Stimulated activated CD4-positive, alpha-beta T cell treated with anti-CD3 and anti-CD28 coated beads, Interleukin-15, amount 100 ng/mL, for 1 hour (primary cell): ENCODE measurements around the gene HSPG2.
A peak's percentile ranks its signal among the peaks of the same experiment; 100 is the strongest.
"Not testable (repeated sequence)": the region's sequence is repeated elsewhere in the genome, so short reads cannot be mapped to it uniquely, and the experiment has no call there.

Experiments used
- DNase-seq, 2 donors: peaks; one replicate each; pipeline ENCODE4 v3.0.0-alpha.2; 2020; ENCODE audit warnings: low read depth in 1 of 2, low spot score in 1 of 2

The HSPG2 gene

DNA sequence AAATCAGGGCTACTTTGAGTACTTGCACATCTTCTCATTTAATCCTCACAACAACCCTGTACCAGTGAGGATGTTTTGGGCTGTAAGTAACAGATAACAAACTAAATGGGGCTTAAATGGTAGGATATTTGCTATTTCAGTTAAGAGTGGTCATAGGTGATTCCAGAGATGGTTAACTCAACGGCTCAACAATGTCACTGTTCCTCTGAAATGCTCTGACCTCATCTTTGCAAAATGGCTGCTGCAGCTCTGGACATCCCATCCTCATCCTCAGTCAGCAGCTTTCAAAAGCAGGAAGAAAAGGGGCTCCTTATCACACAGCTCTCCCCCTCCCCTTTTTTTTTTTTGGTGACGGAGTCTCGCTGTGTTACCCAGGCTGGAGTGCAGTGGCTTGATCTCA lies 123.6 kb downstream of the HSPG2 start:
- DNase-seq, result no peak

DNA sequence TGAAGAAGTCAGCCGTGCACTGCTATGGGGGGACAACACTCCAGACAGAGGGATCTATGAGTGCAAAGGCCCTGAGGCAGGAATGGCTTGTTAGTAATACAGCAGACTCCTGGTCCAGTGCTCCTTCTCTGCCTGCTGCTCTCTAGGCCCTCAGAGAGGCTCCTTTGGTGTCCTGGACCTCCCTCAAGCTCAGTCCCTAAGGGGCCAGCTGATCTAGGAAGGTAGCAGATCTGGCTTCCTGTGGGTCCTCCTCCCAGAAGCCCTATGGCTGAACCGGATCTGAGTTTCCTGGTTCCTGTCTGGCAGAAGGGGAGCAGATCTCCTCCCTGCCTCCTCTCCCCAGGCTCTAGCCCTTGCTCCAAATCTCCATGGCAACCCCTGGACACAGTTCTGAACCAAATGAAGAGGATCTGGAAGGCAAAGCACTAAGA lies 125.2 kb downstream of the HSPG2 start, which contains the start of gene LDLRAD2:
TSS of gene LDLRAD2 (plus strand) at position 391 of the 431 bp plus-strand sequence. CDS start 187 bp downstream, outside the sequence.
- no peak for DNase-seq

- no peak for DNase-seq
These were observed 132.6 kb downstream of the HSPG2 start for GRCh38 chr1:21804536-21804935.

DNA sequence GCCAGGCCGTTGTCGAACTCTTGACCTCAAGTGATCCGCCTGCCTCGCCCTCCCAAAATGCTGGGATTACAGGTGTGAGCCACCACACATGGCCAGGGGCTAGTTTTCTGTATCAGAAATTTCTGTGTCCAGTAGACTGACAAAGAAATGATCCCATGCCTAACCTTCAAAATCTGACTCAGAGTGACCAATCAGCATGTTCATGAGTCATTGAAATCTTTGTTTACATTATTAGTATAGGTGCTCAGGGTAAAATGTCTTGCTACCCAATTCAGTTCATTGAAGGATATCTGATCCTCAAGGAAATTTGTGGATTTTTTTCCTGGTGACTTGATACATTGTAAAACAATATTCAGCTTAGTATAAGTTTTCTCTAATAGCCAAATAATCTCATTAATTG lies 136.0 kb downstream of the HSPG2 start:
- DNase-seq, result no peak

DNA sequence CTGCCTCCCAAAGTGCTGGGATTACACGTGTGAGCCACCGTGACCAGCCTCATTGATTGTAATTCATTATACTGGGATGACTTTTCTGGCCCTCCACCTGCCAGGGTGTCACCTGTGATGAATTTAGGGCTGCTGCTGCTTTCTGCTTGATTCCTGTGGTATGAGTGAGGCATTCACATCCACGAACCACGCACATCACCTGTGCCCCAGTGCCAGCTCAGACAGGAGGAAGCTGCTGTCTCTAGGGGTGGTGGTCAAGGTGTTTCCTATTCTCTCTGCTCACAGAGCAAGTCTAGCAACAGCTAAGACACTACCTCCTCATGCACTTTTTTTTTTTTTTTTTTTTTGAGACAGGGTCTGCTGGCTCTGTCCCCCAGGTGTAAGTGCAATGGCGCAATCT lies 137.4 kb downstream of the HSPG2 start:
- no peak for DNase-seq

GRCh38 chr1:21795075-21795474 lies 142.0 kb downstream of the HSPG2 start:
- no peak for DNase-seq

GRCh38 chr1:21794656-21795055 lies 142.5 kb downstream of the HSPG2 start:
- DNase-seq, result no peak

DNA sequence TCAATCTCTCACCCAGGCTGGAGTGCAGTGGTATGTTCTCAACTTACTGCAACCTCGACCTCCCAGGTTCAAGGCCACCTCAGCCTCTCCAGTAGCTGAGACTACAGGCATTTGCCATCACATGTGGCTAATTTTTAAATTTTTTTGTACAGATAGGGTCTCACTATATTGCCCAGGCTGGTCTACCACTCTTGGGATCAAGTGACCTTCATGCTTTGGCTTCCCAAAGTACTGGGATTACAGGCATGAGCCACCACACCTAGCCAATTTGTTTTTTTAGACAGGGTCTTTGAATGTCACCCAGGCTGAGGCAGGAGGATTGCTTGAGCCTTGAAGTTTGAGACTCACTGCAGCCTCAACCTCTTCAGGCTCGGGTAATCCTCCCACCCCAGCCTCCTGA lies 144.0 kb downstream of the HSPG2 start:
- no peak for DNase-seq

DNA sequence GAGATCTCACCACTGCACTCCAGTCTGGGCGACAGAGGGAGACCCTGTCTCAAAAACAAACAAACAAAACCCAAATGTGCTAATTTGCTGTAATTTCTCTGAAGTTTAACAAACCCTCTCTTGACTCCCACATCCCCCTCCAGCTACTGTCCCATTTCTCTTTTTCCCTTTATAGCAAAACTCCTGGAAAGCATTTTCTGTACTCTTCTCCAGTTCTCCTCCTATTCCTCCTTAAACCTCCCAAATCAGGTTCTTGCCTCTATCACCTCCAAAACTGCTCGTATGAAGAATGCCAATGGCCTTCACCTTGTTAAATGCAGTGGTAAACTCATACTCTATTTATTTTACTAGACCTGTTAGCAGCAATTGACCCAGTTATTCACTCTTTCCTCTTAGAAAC lies 150.5 kb downstream of the HSPG2 start:
- no peak for DNase-seq

DNA sequence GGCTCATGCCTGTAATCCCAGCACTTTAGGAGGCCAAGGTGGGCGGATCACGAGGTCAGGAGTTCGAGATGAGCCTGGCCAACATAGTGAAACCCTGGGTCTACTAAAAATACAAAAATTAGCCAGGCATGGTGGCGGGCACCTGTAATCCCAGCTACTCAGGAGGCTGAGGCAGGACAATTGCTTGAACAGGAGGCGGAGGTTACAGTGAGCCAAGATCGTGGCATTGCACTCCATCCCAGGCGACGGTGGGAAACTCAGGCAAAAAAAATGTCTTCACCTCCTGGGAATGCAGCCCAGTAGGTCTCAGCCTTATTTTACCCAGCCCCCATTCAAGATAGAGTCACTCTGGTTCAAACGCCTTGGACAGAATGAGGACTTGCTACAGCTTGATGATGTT lies 151.3 kb downstream of the HSPG2 start:
- DNase-seq, result not testable (repeated sequence)

DNA sequence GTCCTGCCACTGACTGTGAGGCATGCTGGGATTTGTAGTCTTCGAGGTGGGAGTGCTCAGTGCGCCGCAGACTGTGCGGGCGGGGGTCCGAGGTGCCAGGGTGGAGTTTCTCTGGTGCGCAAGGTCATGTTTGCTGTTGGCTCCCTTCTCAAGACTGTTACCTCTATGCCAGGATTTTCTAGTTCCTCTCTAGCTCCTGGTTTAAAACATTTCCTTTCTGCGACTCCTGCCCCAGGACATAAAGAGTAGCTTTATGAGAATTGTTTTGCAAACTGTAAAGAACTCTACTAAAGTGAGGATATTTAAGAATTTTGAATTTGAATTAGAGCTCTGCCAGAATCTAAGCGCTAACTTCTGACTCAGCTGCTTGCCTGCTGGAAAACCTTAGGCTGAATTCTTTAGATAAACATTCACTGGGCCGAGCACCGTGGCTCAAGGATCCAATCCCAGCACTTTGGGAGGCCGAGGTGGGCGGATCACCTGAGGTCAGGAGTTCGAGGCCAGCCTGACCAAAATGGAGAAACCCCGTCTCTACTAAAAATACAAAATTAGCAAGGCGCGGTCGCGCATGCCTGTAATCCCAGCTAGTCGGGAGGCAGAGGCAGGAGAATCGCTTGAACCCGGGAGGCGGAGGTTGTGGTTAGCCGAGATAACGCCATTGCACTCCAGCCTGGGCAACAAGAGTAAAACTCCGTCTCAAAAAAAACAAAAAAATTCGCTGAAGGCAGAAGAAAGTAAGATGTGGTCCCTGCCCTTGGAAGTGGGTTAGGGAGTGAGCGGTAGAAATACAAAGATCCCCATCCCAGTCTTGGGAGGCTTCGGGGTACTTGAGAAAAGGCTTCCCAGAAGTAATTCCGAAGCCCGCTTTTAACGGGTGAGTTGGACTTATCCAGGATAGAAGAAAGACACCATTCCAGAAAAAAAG lies 153.2 kb downstream of the HSPG2 start:
- no peak for DNase-seq

- peak; percentile 95 to 96 for DNase-seq
These were observed 154.0 kb downstream of the HSPG2 start, which contains the start of gene USP48 for GRCh38 chr1:21782868-21783678. USP48 (minus strand) TSS chr1:21783149; CDS start chr1:21782957, 192 bp downstream.

DNA sequence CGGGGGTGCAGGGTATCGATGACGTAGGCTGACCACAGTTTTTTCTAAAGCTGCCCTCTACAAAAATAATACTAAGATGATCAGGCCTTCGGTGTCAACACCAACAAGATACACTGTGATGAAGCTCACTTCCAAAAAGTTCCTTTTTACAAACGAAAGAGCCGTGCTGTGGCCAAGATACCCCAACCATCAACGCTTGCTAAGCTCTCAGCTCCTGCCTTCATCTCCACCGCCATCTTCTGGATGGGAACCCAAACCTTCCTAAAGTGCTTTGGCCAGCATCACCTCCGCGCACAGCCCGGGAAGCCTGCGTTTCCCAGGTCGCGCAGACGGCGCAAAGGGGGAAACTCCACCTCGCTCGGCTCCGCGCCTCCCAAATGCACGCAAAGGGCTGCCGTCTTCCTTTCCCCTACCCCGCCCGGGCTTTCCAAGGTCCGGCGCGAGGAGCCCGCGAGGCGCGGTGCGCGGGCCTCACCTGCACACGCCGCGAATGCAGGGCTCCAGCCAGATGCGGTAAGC lies 154.7 kb downstream of the HSPG2 start:
- no peak for DNase-seq

DNA sequence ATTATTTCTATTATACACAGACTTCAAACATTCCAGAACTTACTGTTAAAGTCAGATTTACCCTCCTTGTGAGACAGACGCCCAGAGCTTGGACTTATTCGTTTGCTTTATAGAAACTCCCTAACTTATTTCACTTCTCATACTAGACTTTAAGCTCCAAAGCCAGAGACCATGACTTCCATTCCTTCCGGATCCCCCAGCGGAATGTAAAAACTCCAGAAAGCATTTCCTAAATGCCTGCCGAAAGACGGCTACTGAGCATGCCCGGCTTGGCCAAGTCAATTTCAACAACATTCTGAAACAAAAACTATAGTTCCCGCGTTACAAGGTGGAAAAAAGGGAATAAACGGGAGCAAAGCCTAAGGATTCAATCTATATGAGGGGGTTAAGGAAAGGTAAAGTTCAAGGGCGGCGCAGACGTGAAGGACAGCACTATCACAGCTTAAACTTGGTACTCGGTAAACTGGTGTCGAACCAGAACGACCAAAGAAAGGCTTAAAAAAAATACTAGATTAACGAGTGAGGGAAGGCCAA lies 155.2 kb downstream of the HSPG2 start:
- DNase-seq, result no peak

- no peak for DNase-seq
These were observed 157.2 kb downstream of the HSPG2 start for GRCh38 chr1:21779613-21780521.

DNA sequence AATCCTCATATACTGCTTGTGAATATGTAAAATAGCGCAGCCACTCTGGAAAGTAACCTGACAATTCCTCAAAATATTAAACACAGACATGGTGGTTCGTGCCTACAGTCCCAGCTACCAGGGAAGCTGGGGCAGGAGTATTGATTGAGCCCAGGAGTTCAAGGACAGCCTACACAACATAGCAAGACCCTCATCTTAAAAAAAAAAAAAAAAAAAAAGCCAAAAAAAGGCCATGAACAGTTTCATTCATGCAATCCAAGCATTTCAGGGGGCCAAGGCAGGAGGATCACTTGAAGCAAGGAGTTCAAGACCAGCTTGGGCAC lies 158.7 kb downstream of the HSPG2 start:
- DNase-seq, result no peak

- DNase-seq, result not testable (repeated sequence)
These were observed 160.2 kb downstream of the HSPG2 start for GRCh38 chr1:21776925-21777324.

DNA sequence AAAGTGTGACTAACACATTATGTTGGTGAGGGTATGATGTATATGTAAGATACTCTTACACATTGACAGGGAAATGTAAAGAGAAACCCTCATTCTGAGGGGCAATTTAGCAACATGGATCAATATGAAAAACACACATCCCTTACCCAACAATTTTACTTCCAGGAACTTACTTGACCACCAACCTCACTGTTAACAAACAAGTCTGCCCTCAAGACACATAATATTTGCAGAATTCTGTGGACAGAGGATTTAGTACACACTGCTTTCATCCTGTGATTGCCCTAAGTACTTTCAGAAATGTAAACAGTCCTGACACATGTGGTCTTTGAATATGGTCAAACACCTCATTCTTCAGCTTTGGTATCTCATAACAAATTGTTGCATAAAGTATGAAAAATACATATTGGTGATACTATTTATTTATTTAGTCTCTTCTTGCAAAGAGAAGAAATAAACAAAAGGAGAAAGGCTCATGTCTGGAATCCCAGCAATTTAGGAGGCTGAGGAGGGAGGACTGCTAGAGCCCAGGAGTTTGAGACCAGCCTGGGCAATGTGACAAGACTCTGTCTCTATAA lies 161.0 kb downstream of the HSPG2 start:
- DNase-seq, result no peak

GRCh38 chr1:21775550-21775914 lies 161.6 kb downstream of the HSPG2 start:
- DNase-seq, result no peak
